ENCODE data around the gene ARMC6.

The ARMC6 gene

DNA sequence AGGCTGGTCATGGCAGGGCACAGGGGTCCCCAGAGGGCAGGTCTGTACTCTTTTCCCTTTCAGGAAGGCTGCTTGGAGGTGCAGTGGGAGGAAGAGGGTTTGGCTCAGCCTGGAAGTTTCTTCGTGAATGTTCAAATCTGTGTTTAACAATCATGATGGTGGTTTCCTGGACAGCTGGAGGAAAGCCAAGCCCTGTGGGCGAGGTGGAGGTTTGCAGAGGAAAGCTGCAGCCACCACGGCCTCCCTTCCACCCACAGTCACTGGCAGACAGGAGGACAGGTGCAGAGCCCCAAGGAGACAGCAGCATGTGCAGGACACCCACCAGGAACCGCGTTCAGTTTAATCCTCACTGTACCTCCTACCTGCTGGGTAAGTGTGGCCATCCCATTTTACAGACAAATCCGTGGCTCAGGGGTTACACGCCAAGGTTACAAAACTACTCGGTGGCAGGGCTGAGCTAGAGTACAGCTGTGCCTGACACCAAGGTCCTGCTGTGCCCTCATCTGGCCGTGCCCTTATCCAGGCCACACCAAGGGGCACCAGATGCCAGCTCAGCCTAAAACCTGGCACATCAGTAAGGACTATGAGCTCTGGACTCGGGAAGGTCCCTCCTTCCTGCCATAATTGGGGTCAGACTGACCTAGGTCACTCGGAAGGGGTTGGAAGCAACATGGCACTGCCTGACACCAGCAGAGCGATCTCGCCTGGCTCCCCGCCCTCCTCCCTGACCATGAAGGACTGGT, 34.2 kb upstream of the ARMC6 start:
- DNase-seq (ENCODE audit: extremely low read depth, low read depth) = no peak
- TF ChIP-seq, protein P1, sequence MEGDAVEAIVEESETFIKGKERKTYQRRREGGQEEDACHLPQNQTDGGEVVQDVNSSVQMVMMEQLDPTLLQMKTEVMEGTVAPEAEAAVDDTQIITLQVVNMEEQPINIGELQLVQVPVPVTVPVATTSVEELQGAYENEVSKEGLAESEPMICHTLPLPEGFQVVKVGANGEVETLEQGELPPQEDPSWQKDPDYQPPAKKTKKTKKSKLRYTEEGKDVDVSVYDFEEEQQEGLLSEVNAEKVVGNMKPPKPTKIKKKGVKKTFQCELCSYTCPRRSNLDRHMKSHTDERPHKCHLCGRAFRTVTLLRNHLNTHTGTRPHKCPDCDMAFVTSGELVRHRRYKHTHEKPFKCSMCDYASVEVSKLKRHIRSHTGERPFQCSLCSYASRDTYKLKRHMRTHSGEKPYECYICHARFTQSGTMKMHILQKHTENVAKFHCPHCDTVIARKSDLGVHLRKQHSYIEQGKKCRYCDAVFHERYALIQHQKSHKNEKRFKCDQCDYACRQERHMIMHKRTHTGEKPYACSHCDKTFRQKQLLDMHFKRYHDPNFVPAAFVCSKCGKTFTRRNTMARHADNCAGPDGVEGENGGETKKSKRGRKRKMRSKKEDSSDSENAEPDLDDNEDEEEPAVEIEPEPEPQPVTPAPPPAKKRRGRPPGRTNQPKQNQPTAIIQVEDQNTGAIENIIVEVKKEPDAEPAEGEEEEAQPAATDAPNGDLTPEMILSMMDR (IDR thresholded peaks at IDR 0.05; ENCODE audit: low read depth, low read length) = no peak

GRCh38 chr19:18999896-19000620, 33.3 kb upstream of the ARMC6 start:
- no peak for DNase-seq (ENCODE audit: extremely low read depth, low read depth)

GRCh38 chr19:19004144-19004543, 29.3 kb upstream of the ARMC6 start:
- TF ChIP-seq, protein P1 (IDR thresholded peaks at IDR 0.05; ENCODE audit: low read depth, low read length) = no peak
- no peak for DNase-seq (ENCODE audit: extremely low read depth, low read depth)

More at GRCh38 chr19:18999896-19000620, 33.3 kb upstream of the ARMC6 start:
- TF ChIP-seq, protein P1 (IDR thresholded peaks at IDR 0.05; ENCODE audit: low read depth, low read length) = peak; percentile 10

DNA sequence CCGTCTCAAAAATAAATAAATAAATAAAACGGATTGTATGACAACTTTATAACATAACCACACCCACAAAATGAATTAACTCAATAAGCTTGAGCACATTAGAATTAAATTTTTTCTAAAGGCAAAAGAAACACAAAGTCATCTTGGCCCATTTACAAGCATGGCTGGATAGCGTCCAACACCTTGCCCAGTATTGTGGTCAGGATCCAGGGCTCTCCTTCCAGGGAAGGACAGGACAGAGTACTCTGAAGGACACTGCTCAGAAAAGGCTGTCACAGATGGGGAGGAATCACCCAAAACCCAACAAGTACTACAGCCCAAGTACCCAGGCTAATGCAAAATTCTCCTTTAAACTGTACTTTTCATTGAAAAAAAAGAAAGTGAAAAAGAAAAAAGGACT, 27.2 kb upstream of the ARMC6 start:
- no peak for DNase-seq (ENCODE audit: extremely low read depth, low read depth)
- TF ChIP-seq, protein P1 (IDR thresholded peaks at IDR 0.05; ENCODE audit: low read depth, low read length) = no peak

- TF ChIP-seq, protein P1 (IDR thresholded peaks at IDR 0.05; ENCODE audit: low read depth, low read length) = no peak
- no peak for DNase-seq (ENCODE audit: extremely low read depth, low read depth)
Measured at GRCh38 chr19:19009951-19010350, 23.5 kb upstream of the ARMC6 start.

DNA sequence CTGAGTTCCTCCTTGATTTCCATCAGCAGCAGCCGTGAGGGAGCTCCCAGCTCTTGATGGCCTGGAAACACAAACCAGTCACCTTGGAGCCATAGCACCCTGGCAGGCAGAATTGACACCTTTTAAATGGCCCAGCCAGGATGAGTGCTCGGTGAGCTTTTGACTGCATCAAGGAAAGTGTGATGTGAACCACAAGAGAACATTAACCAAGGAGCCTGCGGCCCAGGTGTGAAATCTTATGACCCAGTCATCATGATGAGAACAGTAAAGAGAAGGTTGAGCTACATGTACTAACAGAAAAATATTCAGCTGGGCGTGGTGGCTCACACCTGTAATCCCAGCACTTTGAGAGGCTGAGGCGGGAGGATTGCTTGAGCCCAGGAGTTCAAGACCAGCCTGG, 22.9 kb upstream of the ARMC6 start:
- TF ChIP-seq, protein P1 (IDR thresholded peaks at IDR 0.05; ENCODE audit: low read depth, low read length) = no peak
- DNase-seq (ENCODE audit: extremely low read depth, low read depth) = no peak

DNA sequence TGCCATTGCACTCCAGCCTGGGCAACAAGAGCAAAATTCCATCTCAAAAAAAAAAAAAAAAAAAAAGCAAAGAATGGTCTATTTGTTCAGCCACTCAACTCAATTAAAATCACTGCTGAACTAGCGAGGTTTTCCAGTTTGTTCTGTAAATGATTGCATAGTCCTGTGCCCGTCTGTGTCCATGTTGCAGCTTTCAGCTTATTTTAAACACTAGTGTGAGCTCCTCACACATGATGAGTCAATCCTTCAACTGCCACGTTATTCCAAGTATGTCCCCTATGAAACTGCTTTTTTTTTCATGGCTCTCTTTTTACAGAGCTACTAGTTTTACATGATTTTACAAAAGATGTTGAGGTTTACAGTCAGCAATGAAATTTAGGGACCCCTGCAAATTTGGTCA, 12.3 kb upstream of the ARMC6 start:
- DNase-seq (ENCODE audit: extremely low read depth, low read depth) = no peak
- TF ChIP-seq, protein P1 (IDR thresholded peaks at IDR 0.05; ENCODE audit: low read depth, low read length) = no peak

Data from AG09319 (cell line).